SKM-1 treated with dmso at 0.1 percent for 144 hours (cell line): ENCODE data around the gene PLXND1.

Source experiments
- DNase-seq: peaks from one replicate; lab custom pipeline; 2025; ENCODE audit not compliant: unreplicated experiment; lab: John Stamatoyannopoulos, UW

The PLXND1 gene

GRCh38 chr3:129627350-129628168, 21.1 kb upstream of the PLXND1 start:
- DNase-seq: peak; percentile 83

GRCh38 chr3:129626744-129627349, 20.4 kb upstream of the PLXND1 start:
- peak; percentile 83 for DNase-seq

GRCh38 chr3:129625072-129625874, 18.8 kb upstream of the PLXND1 start:
- DNase-seq: no peak

- peak; percentile 19 for DNase-seq
Measured at GRCh38 chr3:129624347-129625071, 18.0 kb upstream of the PLXND1 start.

DNA sequence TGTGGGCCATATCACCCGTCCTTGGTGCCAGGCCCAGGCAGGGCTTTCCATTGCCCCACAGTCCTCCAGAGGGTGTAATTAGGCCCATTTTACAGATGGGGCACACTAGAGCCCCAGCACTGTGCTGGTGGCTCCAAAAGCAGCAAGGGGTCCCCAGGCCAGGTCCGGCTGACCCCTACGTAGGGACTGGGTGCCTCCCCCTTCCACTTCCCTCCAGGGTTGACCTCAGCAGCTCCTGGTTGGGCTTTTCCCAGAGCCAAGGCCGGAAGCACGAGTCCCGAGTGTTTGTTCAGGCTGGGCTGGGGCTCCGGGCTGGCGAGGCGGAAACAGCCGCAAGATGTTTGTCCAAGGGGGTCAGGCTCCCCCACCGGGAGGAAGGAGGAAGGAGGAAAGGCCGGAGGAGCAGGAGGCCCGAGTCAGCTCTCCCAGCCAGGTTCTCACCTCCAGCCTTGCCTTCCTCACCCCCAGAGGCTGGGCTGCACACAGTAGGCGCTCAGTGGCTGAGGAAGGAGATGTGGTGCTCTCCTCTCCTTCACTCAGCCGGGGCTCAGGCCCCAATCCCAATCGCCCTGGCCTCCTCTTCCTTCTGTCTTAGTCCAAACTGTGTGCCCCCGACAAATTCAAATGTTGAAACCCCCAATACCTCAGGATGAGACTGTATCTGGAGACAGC, 17.1 kb upstream of the PLXND1 start:
- no peak for DNase-seq

- DNase-seq: no peak
Measured at GRCh38 chr3:129622933-129623332, 16.5 kb upstream of the PLXND1 start.

- DNase-seq: no peak
Measured at GRCh38 chr3:129622226-129622874, 15.9 kb upstream of the PLXND1 start.

DNA sequence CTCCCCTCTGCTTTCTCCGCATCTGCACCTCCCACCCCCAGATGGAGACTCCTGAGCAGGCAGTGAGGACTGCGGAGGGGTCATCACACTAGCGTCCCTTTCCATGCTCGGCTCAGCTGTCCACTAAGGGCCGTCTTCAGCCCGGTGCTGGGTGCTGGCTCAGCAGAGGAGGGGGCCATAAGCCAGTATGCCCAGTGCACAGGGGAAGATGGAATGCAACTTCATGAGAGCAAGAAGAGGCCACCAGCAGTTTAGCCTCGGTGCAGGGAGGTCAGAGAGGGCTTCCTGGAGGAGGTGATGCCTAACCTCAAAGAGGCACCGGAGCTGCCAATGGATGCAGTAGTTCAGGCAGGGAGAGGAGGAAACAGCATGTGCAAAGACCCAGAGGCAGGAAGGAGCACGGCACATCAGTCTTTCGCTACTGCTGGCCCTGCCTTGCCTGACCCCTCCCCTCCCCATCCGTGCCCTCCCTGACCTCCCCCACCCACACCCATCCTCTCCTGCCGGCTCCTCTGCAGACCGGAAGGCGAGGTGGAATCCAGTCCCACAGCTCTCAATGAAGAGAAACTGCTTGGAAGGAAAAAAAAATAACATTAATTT, 15.2 kb upstream of the PLXND1 start:
- no peak for DNase-seq

GRCh38 chr3:129620828-129621559, 14.5 kb upstream of the PLXND1 start:
- DNase-seq: no peak

GRCh38 chr3:129619726-129620162, 13.3 kb upstream of the PLXND1 start:
- no peak for DNase-seq

DNA sequence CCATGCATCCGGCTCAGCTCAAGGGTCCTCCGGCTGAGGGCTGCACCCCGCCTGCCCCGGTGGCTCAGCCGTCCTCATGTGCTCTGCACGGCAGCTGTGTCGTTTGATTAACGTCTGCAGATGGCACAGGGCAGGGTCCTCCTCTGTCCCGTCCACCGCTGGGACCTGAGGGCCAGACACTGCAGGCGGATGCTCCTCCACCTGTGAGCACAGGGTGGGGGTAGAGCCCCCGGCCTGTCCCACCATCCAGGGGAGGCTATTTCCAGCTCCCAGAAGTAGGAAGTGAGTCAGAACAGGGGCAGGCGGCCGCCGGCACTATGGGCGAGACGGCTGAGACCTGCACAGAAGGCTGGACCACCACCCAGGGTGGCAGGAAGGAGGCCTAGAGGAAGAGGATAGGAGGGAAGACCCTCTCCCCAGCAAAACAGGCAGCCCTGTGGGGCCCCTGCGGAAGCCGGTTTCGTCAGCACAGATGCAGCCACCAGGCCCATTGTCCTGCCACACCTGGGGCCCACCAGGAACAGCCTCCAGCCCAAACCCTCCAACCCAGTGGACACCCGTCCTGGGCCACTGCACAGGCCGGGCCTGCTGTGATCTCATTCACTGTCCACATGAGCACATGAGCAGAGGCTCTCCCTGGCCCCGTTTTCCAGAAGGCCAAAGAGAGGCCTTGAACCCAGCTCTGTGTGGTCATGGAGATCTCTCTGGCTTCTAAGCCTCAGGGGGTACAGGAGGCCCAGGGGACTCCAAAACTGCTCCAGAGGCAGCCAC, 12.6 kb upstream of the PLXND1 start:
- DNase-seq: no peak

DNA sequence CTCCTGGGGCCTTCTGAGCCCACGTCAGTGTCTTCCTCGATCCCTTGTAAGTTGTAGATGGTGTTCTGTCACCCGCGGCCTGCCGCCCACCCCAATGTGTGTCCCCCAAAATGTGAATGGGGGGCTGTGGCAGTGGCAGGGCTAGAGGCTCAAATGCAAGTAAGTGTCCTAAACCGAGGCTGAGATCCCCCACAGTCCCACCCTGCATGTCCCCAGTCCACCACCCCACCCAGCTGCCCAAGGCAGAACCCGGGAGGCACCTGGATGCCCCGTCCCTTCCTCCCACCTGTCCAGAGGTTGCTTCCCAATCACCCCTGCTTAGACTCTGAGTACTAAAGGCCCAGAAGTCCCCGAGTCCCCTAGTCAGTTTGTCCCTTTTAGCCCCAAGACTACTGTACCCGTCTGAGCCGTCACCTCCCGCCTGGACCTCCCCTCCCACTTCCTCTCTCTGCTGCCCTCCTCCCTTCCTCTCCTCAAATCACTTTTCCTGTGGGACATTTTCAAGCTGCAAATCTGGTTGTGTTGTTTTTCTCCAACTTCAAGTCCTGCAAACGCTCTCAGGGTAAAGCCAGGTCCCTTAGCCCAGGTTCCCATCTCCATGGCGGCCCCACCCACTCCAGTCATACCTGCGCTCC, 11.8 kb upstream of the PLXND1 start:
- no peak for DNase-seq

DNA sequence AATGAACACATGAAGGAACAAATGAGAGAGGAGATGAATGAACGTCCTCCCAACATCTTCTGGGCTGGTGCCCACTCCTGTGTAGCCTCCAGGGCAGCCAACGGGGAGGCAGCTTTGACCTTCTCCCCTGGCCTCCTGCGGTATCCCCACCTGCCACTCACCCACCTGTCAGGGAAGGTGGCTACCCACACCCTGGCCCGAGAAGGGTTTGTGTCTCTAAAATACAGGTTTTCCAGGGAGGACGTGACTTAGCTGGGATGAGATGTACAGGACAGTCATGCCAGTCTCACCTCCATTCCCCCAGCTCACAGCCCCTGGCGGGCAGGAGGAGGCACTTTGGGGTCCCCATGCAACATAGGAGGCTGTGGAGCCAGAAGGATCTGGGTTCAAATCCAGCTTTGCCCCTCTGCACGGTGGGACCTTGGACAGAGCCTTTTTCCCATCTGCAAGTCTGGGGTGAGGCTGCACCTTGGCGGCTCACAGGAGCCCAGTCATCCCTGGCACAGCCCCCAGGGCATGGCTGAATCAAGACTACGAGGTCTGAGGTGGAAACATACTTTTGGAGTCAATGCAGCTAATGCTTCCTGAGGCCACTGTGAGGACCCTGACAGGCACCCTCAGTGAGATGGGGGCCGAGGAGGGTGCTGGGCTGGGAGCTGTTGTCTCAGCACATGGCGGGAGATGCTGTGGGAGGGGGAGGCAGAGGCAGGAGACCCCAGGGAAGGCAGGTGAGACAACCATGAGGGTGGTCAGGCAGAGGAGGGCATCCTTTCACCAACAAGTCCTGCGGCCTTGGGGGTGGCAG, 11.1 kb upstream of the PLXND1 start:
- no peak for DNase-seq

GRCh38 chr3:129616713-129617112, 10.2 kb upstream of the PLXND1 start:
- peak; percentile 13 for DNase-seq

- DNase-seq: no peak
Measured at GRCh38 chr3:129616291-129616690, 9.8 kb upstream of the PLXND1 start.

DNA sequence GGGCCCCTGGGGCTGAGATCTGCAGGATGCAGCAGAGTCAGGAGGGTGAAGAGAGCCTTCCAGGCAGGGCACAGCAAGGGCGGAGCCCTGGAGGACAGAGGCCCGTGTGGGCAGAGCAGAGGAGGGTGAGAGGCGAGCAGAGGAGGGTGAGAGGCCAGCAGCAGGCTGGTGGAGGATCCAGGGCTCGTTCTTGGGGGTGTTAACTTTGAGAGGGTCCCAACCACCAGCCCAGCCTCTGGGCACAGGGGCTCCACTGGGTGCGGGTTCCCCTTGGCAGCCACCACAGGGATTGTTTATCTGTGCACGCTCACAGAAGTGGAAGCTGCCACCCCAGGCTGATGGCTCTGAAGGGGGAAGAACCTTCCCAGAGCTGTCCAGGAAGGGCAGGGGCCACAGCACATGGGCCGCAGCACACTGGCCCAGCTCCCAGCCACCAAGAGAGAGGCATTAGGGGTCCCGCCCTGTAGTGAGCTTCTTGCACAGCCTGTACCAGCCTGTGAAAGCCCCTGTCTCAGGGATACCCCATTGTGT, 9.3 kb upstream of the PLXND1 start:
- DNase-seq: no peak

GRCh38 chr3:129614927-129615363, 8.5 kb upstream of the PLXND1 start:
- no peak for DNase-seq
